RWPE2 (cell line): ENCODE measurements around the gene SLC16A4.
A peak's percentile ranks its signal among the peaks of the same experiment; 100 is the strongest.
"Not testable (repeated sequence)": the region's sequence is repeated elsewhere in the genome, so short reads cannot be mapped to it uniquely, and the experiment has no call there.

Experiments
- ATAC-seq: fragments of 200-7000 bp; cut with Tn5 transposase; 3 replicates; pipeline ENCODE4 v1.9.1; 2021; ENCODE audit warnings: low read depth
- DNase-seq: peaks from one replicate; pipeline ENCODE4 v3.0.0-alpha.2; 2020; ENCODE audit warnings: low spot score
- H3K27ac ChIP-seq: fragments of 450-650 bp; 2 replicates; pipeline ENCODE4 v1.5.1; 2017; ENCODE audit warnings: mild to moderate bottlenecking; ENCODE audit not compliant: poor library complexity, severe bottlenecking
- H3K27me3 ChIP-seq: fragments of 250-450 bp; sonication (Bioruptor Pico); 2 replicates; pipeline ENCODE4 v1.5.1; 2021; ENCODE audit warnings: mild to moderate bottlenecking, moderate library complexity; ENCODE audit not compliant: insufficient read depth, poor library complexity, severe bottlenecking
- H3K36me3 ChIP-seq: fragments of 250-450 bp; sonication (Bioruptor Pico); 2 replicates; pipeline ENCODE4 v1.5.1; 2020; ENCODE audit warnings: low read depth, mild to moderate bottlenecking, moderate library complexity
- H3K4me1 ChIP-seq: fragments of 250-450 bp; sonication (Bioruptor Pico); 2 replicates; pipeline ENCODE4 v1.5.1; 2021; ENCODE audit warnings: mild to moderate bottlenecking, moderate library complexity; ENCODE audit not compliant: insufficient read depth, poor library complexity, severe bottlenecking
- H3K4me3 ChIP-seq: fragments of 250-450 bp; sonication (Bioruptor Pico); 2 replicates; pipeline ENCODE4 v1.5.1; 2021; ENCODE audit warnings: mild to moderate bottlenecking, moderate library complexity; ENCODE audit not compliant: severe bottlenecking
- H3K9me3 ChIP-seq: fragments of 250-450 bp; sonication (Bioruptor Pico); 2 replicates; pipeline ENCODE4 v1.5.1; 2021; ENCODE audit warnings: mild to moderate bottlenecking, moderate library complexity; ENCODE audit not compliant: severe bottlenecking
- CTCF ChIP-seq: fragments of 450-650 bp; IDR thresholded peaks from one replicate; pipeline ENCODE4 v1.5.1; 2017; ENCODE audit warnings: mild to moderate bottlenecking, moderate library complexity; ENCODE audit not compliant: poor library complexity, severe bottlenecking

SLC16A4 gene

GRCh38 chr1:110390692-110391245, at the start of gene SLC16A4:
Gene SLC16A4 (minus strand): TSS chr1:110391026. CDS start chr1:110389323, 1,703 bp downstream.
- no peak for DNase-seq
- no peak within 1 kb of the TSS for H3K27ac ChIP-seq
- no peak for TF ChIP-seq CTCF
- H3K4me1 ChIP-seq, result peaks cover 16% of the 10 kb centered on the region
- no peaks in the 10 kb centered on the region; the same call in 1 of the 2 replicates for H3K36me3 ChIP-seq
- H3K9me3 ChIP-seq, result no peaks in the 10 kb centered on the region
- H3K4me3 ChIP-seq, result no peak within 1 kb of the TSS
- H3K27me3 ChIP-seq, result no peaks in the 10 kb centered on the region
- ATAC-seq, result peak; percentile 33; the same call in 1 of the 3 replicates

GRCh38 chr1:110439873-110440272, 49.0 kb upstream of the SLC16A4 start:
- H3K27me3 ChIP-seq, DNase-seq, H3K4me3 ChIP-seq, ATAC-seq, H3K27ac ChIP-seq, H3K4me1 ChIP-seq, H3K9me3 ChIP-seq, H3K36me3 ChIP-seq: not testable (repeated sequence)

GRCh38 chr1:110438893-110439292, 48.1 kb upstream of the SLC16A4 start:
- no peaks in the 10 kb centered on the region for H3K36me3 ChIP-seq
- no peak for TF ChIP-seq CTCF
- no peak overlapping the region for H3K27ac ChIP-seq
- H3K9me3 ChIP-seq, result no peaks in the 10 kb centered on the region
- no peaks in the 10 kb centered on the region for H3K4me1 ChIP-seq
- no peak overlapping the region for H3K4me3 ChIP-seq
- ATAC-seq (no peak), DNase-seq (no peak)
- H3K27me3 ChIP-seq, result no peaks in the 10 kb centered on the region

GRCh38 chr1:110437645-110438299, 46.9 kb upstream of the SLC16A4 start:
- not testable (repeated sequence) for H3K27ac ChIP-seq, ATAC-seq, H3K4me1 ChIP-seq, H3K36me3 ChIP-seq, DNase-seq, H3K27me3 ChIP-seq, H3K9me3 ChIP-seq, H3K4me3 ChIP-seq

- no peak for TF ChIP-seq CTCF
- H3K4me1 ChIP-seq, result no peaks in the 10 kb centered on the region
- H3K36me3 ChIP-seq, result no peaks in the 10 kb centered on the region
- no peak overlapping the region for H3K4me3 ChIP-seq
- H3K27me3 ChIP-seq, result no peaks in the 10 kb centered on the region
- H3K27ac ChIP-seq, result no peak overlapping the region
- DNase-seq (no peak), ATAC-seq (no peak)
- H3K9me3 ChIP-seq, result no peaks in the 10 kb centered on the region
Measured at GRCh38 chr1:110436635-110437034, 45.8 kb upstream of the SLC16A4 start.

- no peak overlapping the region for H3K4me3 ChIP-seq
- H3K27me3 ChIP-seq, result no peaks in the 10 kb centered on the region
- DNase-seq (no peak), ATAC-seq (no peak)
- H3K9me3 ChIP-seq, result no peaks in the 10 kb centered on the region
- TF ChIP-seq CTCF, result no peak
- H3K27ac ChIP-seq, result no peak overlapping the region
- no peaks in the 10 kb centered on the region for H3K4me1 ChIP-seq
- H3K36me3 ChIP-seq, result no peaks in the 10 kb centered on the region
Measured at GRCh38 chr1:110434946-110435345, 44.1 kb upstream of the SLC16A4 start.
